SH-SY5Y (cell line): ENCODE data around the gene ADORA1.

Experiments used
- GATA2 ChIP-seq: IDR thresholded peaks from 2 replicates; pipeline ENCODE4 v1.6.1; 2011; ENCODE audit warnings: mild to moderate bottlenecking, low read depth, low read length
- GATA3 ChIP-seq: IDR thresholded peaks from 2 replicates; pipeline ENCODE4 v1.6.1; 2011; ENCODE audit warnings: low read depth, mild to moderate bottlenecking, low read length, moderate library complexity

- TF ChIP-seq GATA2 (no peak), GATA3 (no peak)
These were observed 77.2 kb downstream of the ADORA1 start for GRCh38 chr1:203204756-203205155.
